Stimulated activated CD4-positive, alpha-beta T cell treated with anti-CD3 and anti-CD28 coated beads, TNF-alpha, amount 100 ng/mL, for 24 hours (primary cell): Measurements from ENCODE around the gene ZSCAN25.
"Not testable (repeated sequence)": the region's sequence is repeated elsewhere in the genome, so short reads cannot be mapped to it uniquely, and the experiment has no call there.

Experiments used
- DNase-seq, 3 experiments: peaks; one replicate each; pipeline ENCODE4 v3.0.0-alpha.2; 2020; ENCODE audit warnings: low read depth in 3 of 3

Gene ZSCAN25

DNA sequence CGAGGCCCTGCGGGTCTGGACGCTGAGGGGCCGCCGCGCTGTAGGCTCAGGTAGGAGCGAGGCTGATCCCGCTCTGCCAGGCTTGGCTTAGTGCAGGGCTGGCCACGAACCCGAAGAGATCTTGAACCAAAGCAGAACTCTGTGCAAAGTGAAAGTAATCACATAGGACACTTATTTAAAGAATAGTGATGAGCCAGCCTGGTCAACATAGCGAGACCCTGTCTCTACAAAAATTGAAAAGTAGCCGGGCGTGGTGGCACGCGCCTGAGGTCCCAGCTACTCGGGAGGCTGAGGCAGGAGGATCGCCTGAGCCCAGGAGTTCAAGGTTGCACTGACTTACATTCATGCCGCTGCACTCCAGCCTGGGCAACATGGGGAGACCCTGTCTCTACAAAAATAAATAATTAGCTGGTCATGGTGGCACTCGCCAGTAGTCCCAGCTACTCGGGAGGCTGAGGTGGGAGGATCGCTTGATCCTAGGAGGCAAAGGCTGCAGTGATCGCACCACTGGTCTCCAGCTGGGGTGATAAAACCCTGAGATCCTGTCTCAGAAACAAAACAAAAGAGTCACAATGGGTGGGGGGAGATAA is 541 bp downstream of the ZSCAN25 start:
- no peak for DNase-seq

DNA sequence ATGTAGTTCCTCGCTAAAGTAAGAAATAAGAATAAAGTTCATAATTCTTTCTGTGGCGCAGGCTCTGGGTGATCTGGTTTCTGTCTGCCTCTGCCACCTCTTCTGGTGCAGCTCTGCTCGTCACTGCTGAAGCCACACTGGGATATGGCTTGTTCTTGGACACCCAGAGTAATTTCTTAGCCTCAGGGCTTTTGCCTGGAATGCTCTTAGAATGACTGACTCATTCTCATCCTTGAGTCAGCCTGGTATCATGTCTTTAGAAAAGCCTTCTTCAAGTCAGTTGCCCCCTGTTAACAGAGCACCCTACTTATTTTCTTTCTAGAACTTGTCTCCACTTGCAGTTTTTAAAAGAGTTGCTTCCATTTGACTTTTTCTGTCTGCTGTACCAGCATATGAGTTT is 2.0 kb downstream of the ZSCAN25 start:
- DNase-seq = no peak

DNA sequence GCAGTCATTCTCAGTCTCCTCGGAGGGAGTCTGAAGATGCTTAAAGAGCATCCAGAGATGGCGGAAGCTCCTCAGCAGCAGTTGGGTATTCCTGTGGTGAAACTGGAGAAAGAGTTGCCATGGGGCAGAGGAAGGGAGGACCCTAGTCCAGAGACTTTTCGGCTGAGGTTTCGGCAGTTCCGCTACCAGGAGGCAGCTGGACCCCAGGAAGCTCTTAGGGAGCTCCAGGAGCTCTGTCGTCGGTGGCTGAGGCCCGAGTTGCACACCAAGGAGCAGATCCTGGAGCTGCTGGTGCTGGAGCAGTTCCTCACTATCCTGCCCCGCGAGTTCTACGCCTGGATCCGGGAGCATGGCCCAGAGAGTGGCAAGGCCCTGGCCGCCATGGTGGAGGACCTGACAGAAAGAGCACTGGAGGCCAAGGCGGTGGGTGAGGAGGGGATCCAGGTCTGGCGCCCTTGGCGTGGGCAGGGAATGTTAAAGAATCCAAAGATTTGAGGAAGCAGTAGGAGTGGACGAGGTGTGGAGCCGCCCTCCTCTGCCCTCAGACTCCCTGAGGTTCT is 2.9 kb downstream of the ZSCAN25 start:
- no peak for DNase-seq

DNA sequence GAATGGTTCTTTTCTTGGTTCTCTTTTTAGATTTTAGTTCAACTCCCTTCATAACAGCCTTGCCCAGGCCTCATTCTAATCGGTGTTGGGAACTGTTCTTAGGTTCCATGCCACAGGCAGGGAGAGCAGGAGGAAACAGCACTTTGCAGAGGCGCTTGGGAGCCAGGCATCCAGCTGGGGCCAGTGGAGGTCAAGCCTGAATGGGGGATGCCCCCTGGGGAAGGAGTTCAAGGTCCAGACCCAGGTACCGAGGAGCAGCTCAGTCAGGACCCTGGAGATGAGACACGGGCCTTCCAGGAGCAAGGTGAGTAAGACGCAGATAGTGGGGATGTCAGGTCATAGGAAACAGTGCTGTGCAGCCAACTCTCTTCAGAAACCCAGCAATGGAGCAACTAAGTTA is 4.5 kb downstream of the ZSCAN25 start:
- no peak for DNase-seq

DNA sequence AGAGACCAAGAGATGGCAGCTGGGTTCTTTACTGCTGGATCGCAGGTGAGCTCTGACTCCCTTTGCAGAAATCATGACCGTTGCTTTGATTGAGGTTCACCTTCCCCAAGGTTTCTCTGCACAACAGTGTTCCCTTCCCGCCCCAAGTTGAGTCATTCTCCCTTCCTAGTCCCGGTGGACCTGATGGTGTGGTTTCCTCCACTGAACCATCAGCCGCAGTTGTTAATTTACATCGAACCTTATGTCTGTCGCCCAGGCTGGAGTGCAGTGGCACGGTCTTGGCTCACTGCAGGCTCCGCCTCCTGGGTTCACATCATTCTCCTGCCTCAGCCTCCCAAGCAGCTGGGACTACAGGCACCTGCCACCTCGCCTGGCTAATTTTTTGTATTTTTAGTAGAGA is 5.8 kb downstream of the ZSCAN25 start:
- DNase-seq = no peak

DNA sequence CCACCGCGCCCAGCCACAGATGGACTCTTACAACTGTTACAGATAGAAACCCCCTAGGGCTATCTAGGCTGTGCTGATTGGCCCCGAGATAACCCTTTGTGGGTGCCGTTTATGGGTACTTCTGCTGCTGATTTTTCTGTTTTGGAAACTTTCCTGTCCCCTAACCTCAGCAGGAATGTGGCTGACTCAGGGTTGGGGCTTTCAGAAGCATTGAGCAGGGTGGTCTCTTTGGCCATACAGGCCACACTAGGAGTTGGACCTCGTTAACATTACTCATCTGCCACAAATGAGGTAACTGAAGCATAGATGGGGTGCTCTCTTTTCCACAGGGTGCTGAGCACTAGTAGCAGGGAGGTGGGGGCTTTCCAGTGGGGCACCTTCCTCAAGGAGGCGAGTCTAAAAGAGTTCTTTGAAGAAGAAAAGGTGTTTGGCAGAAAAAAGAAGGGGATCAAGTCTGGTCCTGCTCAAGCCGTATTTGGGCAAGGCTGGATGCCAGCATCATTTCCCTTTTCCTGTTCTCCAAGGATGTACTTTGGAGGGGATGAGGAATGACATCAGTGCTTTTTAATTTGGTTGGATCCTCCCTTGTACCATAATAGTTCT is 6.4 kb downstream of the ZSCAN25 start:
- peak in 1 of 3 experiments; percentile 44 for DNase-seq

DNA sequence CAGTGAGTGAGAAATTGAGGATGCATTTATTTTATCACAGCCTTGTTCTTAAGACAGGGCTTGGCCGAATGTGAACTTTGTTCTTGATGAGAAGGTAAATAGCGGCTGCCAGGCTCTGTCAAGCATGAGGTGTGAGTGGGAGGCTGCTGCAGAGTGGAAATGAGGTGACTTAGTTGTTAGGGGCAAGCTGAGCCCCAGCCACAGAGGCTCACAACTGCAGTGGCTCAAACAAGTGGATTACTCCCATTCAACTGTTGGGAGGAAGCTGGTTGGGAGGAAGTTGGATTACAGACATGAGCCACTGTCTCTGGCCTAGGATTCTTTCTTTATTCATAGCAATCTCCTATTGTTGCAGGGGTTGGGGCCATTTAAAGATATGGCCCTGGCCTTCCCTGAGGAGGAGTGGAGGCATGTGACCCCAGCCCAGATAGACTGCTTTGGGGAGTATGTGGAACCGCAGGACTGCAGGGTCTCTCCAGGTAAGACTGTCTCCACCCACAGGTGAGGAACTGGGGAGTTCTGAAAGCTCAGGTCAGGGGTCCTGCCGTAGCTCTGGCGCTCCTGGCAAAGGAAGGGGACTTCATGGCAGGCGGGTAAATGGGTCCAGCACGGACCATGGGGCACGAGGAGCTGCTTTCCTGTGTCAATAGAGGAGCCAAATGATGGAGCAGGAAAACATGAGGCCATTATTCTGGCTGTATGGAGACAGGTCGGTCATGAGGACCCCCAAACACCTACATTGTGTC is 7.1 kb downstream of the ZSCAN25 start:
- peak in 1 of 3 experiments; percentile 45 for DNase-seq

DNA sequence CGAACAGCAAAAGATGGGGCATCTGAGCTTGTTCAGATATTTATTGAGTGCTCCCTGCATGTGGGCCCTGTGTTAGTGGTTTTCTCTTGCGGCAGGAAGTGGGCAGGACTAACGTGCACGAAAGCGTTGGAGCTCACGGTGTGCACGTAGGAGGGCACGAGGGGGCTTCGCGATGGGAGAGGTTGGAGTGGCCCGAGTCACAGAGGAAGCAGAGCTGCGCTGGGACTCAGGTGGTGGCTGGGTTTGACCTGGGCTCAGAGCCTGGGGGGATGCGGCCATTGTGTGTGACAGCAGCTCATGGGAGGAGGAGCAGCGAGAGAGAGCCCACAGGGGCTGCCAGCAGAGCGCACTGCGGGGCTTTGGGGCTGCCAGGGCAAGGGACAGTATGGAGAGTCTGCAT is 7.7 kb downstream of the ZSCAN25 start:
- peak in 2 of 3 experiments; percentile 39 to 74 for DNase-seq

DNA sequence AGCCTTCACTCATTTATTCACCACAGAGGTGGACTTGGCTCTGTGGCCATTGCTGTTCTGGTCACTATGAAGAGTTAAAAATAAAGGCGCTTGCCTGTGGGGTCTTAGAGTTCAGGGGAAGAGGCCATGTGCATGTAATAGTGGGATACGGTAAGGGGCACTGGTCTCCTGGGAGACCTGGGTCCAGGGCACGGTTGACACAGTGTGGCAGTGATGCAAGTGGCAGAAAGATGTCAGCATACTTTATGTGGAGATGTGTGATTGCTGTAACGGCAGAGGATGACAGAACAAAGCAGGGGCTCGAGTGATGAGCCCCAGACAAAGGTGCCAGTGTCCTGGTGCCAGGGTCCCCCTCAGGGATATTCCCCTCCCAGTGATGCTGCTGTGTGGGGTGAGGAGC is 8.6 kb downstream of the ZSCAN25 start:
- no peak for DNase-seq

DNA sequence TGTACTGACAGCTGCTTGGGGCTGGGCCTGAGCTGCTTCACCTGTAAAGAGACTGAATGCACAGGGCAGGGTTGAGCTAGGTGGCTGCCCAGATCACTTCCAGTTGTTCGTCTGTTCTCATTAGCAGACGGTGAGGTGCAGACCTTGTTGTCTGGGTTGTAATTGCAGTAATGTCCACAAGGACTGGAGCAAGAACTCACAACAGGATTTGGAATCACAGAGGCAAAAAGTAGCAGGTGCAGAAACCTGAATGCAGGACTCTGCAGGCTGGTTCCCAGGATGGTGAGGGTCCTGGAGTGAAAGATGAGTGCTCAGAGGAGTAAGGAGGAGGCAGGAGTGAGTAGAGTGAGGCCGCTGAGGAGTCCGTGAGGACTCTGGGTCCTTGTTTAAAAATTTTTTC is 9.2 kb downstream of the ZSCAN25 start:
- no peak for DNase-seq

DNA sequence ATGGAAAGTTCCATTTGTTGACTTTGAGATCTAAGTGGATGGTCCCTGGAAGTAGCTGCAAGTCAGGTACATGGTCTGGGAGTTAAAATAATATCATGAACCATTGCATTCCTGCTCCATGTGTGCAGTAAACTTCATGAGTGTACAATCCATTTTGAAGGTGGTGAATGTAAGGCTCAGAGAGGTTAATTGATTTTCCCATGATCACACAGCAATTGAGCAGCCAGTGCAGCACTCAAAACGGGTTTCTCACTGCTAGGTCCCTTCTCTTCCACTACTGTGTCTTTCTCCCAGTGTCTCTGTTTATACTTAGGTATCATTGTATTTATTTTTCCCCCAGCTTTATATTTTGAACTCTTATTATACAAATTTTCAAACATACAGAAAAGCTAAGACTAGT is 9.9 kb downstream of the ZSCAN25 start:
- DNase-seq = no peak

DNA sequence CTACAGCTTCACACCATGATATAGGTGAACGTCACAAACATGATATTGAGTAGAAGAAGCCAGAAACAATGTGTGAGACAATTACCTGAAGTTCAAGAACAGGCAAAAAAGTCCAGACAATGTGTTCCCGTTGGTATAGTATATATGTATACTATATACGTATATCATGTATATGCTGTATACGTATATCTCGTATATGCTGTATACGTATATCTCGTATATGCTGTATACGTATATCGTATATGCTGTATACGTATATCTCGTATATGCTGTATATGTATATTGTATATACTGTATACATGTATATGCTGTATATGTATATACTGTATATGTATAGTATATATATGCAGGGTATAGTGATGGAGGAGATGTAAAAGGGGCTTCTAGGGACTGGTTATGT is 10.8 kb downstream of the ZSCAN25 start:
- DNase-seq = no peak

DNA sequence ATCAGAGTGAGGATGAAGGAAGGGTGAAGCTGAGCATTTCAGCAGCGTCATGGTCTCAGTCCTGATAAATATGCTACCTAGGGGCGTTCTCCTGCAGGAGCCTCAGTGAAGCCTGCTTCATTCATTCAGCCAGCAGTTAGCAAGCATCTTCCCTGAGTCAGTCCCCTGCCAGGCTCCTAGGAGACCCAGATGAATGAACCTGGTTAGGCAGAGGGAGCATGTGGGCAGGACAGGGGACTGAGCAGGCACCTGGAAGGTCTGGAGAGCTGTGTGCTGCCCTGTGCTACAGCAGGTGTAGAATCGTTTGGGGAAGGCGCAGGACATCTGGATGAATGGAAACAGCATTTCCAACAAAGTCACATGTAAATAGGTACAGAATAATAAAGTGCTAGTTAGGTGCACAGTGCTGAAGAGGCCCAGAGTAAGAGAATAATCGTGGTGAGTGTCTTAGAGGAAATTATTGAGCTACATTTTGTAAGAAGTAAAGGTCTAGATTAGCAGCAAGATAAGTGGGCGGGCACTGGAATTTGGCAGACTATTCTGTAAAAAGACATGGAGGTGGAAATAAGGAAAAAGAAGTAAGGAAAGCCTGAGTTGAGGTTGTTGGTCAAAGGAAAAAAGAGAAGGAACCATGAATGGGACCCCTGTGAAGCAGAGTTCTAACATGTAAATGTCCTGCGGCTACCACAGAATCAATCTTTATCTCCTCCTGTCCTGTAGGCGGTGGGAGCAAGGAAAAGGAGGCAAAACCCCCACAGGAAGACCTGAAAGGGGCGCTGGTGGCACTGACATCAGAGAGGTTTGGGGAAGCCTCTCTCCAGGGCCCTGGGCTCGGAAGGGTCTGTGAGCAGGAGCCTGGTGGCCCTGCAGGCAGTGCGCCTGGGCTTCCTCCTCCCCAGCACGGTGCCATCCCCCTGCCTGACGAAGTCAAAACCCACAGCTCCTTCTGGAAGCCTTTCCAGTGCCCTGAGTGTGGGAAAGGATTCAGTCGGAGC is 12.0 kb downstream of the ZSCAN25 start:
- DNase-seq = no peak

DNA sequence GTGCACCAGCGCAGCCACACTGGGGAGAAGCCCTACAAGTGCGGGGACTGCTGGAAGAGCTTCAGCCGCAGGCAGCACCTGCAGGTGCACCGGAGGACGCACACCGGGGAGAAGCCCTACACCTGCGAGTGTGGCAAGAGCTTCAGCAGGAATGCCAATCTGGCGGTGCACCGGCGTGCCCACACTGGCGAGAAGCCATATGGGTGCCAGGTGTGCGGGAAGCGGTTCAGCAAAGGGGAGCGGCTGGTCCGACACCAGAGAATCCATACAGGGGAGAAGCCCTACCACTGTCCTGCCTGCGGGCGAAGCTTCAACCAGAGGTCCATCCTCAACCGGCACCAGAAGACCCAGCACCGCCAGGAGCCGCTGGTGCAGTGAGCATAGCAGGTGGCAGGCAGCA is 12.9 kb downstream of the ZSCAN25 start:
- DNase-seq = no peak

DNA sequence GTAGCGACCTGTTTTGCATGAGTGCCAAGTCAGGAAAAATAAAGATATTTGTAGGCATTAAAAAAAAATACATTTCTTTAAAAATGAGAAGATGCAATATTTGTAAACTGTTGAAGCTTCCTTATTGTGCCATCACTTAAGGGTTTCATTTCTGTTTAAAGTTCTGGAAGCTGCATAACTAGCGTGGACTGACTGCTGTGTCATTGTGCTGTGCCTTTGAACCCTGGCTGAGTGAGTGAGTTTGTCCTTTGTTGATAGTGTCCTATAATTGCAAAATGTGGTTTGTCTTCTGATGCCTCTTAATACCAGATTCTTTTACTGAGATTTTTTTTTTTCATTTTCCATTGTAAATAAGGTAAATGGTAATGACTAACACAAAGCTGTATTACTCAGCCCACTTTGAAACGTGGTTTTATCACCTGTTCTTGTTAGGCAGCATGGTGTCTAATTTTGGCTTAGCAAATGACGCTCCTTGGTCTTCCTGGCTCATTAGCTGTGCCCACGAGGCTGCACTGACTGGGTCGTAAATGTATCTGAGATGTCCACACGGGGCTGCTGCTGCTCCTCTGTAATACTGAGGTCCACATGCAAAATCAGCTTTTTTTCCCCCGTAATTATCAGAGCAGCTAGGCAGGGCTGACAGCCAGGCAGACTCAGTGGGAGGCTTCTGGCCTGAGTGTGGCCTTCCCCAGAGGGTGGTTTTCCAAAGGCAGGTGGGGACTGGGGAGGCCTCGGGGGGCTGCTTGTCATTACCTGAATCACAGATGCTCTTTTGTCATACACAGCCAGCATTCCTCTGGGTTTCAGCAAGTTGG is 14.8 kb downstream of the ZSCAN25 start:
- peak in 1 of 3 experiments; percentile 54 for DNase-seq

DNA sequence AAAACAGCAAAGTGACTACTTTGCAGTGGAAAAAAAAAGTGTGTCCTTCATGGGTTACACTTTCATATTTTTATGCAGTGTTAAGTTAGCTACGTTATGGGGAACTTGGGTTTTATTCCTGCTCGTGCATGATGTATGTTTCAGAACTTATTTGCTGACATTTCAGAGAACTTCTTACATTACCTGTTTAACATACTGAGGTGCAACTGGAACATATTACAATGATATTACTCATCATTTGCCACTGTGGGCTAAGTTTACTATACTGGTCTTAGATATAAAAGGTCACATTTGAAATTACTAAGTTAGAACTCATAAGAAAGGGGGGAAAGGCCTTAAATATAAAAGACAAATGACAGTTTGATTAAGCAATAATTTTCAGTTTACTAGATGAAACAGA is 20.7 kb downstream of the ZSCAN25 start:
- DNase-seq = not testable (repeated sequence)

DNA sequence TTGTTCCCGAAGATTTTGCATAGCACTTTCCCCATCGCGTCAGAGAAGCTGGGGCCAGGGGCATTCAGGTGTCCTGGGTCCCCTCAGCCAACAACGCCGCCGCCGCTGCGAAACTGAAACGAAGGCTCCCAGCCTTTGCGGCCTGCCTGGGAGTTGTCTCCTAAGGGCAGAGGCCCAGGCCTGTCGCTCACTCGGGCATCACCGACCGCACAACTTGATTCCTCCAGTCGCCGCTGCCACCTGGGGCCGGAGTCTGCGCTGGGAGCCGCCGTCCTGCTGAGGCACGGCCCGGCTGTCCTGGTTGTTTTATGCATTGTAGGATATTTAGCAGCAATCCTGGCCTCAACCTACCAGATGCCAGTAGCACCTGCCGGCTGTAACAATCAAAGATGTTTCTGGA is 22.0 kb downstream of the ZSCAN25 start:
- DNase-seq = no peak

DNA sequence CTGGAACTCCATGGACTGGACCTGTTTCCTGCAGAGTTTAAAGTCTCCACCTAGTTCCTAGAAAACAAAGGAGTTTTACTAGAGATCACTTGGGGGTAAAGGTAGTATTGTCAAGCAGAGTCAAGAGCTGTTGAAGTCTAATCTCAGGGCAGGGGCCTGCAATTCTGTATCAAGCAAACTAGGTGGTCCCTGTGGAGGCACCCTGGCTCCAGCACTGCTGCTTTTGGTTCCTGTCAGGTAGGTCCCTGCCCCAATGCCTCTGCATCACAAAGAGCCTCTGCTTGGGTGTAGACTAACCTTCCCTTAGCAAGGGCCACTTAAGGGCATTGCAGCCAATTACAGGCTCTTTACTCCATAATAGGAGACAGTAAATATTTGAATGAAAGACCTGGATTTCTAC is 22.5 kb downstream of the ZSCAN25 start:
- DNase-seq = no peak

DNA sequence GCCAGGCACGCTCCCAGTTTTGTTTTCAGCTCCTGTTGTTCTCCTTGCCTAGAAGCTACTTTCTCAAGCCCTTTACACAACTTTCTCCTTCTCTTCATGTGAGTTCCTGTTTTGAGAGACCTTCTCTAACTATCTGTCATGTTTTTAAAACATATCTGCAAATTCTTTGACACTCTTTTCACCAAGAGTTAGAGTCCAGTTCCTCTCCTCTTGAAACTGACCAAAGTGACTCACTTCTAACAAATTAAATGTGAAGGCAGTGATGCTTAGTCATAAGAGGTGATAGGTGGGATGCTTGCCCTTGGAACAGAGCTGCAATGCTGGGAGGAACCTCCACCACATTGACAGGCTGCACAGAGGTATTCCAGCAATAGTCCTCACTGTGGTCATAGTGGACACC is 25.3 kb downstream of the ZSCAN25 start:
- no peak for DNase-seq

DNA sequence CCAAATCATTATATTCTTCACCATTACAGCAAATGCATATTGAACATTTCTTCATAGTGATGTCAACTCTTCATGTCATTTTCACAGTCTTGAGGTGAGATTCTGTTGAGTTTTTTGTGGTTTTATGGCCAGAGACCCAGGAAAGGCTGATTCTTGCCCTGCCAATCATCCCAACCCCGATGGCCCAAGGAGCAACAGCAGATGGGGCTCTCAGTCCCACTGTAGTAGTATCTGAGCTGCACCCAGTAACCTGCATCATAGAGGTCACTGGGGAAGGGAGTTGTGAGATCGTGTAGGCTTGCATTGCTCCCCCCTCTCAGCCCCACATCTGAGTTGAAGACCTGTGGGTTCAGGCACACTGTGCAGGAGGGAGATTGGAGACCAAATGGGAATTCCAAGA is 26.7 kb downstream of the ZSCAN25 start:
- no peak for DNase-seq

DNA sequence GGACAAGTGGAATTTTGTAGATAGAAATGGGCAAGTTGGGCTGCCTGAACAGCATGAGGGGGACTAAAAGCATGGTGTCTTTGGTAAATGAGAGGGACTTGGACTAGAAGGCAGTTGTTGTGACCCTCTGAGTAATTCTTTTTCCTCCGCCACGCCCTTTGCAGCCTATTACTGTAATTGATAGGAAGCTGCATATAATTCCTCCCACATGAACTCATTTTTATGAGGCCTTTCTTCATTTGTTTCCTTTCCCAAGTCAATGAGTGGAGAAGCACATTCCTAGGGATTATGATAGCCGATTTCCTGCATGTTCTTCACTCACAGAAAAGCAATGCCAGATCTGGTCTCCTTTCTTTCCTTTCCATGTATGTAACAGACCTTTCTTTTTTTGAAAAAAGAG is 27.7 kb downstream of the ZSCAN25 start:
- DNase-seq = no peak
